Astrocyte (in vitro differentiated cells and primary cell): ENCODE measurements around the gene SLIT3.

Experiments used
- EZH2 ChIP-seq: IDR thresholded peaks from 2 replicates; pipeline ENCODE4 v1.6.1; 2012; ENCODE audit warnings: mild to moderate bottlenecking, low read length, inconsistent platforms; ENCODE audit not compliant: insufficient read depth
- TF ChIP-seq, protein P1 (sequence below): IDR thresholded peaks from 2 replicates; pipeline ENCODE4 v1.5.1; 2011; ENCODE audit warnings: low read depth, mild to moderate bottlenecking, inconsistent platforms, low read length, moderate library complexity; ENCODE audit not compliant: insufficient read depth

DNA sequence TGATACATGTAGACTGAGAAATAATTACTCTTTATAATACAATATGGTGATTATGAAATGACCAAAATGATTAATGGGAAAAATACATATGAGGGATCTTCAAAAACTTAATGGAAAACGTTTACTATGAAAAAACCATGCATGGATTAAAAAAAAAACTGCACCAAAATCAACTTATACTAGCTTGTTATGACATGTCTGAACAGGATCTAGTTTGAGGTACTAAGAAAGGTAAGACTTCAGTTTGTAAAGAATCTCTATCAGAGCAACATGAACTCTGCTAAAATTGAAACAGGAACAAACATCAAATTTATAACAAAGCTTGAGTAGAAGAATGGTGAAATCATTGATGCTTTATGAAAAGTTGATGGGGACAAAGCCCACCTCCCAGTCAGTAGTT is 178.0 kb downstream of the SLIT3 start:
- TF ChIP-seq, protein P1, sequence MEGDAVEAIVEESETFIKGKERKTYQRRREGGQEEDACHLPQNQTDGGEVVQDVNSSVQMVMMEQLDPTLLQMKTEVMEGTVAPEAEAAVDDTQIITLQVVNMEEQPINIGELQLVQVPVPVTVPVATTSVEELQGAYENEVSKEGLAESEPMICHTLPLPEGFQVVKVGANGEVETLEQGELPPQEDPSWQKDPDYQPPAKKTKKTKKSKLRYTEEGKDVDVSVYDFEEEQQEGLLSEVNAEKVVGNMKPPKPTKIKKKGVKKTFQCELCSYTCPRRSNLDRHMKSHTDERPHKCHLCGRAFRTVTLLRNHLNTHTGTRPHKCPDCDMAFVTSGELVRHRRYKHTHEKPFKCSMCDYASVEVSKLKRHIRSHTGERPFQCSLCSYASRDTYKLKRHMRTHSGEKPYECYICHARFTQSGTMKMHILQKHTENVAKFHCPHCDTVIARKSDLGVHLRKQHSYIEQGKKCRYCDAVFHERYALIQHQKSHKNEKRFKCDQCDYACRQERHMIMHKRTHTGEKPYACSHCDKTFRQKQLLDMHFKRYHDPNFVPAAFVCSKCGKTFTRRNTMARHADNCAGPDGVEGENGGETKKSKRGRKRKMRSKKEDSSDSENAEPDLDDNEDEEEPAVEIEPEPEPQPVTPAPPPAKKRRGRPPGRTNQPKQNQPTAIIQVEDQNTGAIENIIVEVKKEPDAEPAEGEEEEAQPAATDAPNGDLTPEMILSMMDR = no peak
- TF ChIP-seq EZH2 = no peak
